ENCODE measurements around the gene ITGBL1.
A peak's percentile ranks its signal among the peaks of the same experiment; 100 is the strongest.

ITGBL1 gene

DNA sequence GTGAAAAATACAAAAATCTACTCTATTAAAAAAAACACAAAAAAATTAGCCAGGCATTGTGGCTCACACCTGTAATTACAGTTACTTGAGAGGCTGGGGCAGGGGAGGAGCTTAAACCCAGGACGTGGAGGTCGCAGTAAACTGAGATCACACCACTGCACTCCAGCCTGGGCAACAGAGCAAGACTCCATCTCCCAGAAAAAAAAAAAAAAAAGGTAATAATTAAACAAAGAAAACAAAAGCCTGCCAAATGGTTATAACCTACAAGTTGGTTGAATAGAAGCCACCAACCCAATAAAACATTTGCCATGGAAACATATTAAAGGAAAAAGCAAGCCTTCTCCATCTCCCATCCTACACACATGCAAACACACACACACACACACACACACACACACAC is 255.2 kb downstream of the ITGBL1 start:
- DNase-seq, result no peak

DNA sequence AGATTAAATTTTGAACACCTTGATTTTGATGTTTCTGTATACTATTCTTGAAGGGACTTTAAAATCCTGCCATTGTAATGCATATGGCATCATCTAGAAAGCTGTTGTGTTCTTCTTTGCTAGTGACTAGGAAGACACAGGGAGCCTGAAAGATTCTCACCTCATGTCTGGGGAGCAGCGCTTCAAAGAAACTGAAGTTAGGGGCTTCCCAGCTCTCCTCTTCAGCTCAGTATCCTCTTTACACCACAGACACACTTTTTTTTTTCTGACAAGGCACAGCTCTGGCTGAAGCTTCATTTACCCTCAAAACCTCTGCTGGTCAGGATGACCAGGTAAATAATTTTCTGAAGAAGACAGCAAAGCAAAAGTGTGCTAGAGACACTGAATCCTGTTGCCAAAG is 255.6 kb downstream of the ITGBL1 start:
- DNase-seq, result no peak

- no peak for DNase-seq
These were observed 257.5 kb downstream of the ITGBL1 start for GRCh38 chr13:101709952-101710351.

DNA sequence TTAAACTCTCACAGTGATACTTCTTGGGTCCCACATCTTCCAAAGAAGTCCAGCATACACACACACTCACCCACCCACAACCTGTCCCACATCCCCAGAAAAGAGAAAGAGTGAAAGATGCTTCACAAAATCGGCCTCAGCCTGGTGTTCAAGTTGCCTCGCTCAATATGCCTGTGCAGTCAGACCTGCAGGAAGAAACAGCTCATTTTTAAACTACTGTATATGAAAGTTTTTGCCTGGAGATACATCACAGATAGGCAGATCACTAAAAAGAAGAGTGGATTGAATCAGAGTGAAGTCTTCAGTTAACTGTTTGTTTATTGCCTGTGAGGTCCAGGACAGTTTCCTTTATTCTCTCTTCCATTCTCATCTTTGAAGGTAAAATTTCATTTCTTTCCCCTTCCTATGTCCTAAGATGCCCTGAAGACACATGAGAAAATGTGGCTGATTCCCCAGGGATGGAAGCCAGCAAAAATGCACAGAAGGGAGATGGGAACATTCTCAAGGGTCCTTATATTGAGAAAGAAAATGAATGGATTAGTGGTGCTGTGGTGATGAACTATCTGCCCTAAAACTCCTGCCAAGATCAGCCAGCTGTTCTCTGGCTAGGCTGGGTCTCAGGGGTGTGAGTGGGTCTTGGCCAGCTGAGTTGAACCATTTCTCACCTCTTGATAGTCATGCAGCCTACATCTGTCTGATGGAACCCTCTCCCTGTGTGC is 259.0 kb downstream of the ITGBL1 start:
- DNase-seq, result peak in 1 of 2 experiments; percentile 23

DNA sequence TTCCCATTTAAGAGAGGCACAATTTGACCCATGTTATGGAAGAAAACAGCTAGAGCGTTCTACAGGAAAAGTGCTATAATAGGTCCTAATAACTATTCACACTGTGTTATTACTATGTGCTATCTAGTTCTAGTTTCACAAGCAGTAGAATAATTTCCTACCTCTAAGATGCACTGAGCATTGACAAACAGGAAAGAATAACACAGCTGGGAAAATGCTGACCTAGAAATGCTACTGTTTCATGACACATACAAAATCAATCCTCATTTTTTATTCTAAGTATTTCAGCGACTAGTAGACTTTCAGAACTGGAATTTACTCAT is 259.5 kb downstream of the ITGBL1 start:
- DNase-seq, result no peak

DNA sequence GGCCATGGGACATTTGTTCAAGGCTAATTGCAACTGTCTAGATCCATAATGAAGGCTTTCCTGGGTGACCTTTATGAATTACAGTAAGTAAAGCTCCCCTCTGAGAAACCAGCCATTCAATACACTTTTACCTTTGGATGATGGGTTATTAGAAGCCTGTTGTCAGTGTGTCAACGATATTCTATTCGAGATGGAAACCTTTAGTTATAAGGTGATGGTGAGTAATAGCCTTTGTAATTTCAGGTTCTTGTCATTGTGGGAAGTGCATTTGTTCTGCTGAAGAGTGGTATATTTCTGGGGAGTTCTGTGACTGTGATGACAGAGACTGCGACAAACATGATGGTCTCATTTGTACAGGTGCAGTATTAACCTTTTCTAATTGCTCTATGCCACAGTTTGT is 261.7 kb downstream of the ITGBL1 start:
- DNase-seq, result no peak

DNA sequence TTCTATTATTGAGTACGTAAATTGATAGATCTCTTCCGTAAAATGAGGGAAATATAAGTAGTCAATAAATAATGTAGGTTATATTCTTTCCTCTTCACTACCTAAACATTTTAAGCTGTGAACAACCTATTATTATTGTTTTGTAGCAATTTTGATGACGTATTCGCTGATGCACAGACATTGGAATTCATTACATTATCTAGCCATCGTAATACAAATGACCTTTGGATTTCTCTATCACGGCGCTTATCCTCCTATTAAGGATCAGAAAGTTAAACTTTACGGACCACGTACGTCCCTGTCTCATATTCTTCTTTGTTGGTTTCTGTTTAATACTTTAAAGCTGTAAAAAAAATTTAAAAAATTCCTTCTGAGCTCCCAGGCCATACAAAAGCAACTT is 264.9 kb downstream of the ITGBL1 start:
- DNase-seq, result no peak

GRCh38 chr13:101718496-101718895 is 266.0 kb downstream of the ITGBL1 start:
- DNase-seq, result no peak

- no peak for DNase-seq
These were observed 274.2 kb downstream of the ITGBL1 start for GRCh38 chr13:101726681-101727080.

DNA sequence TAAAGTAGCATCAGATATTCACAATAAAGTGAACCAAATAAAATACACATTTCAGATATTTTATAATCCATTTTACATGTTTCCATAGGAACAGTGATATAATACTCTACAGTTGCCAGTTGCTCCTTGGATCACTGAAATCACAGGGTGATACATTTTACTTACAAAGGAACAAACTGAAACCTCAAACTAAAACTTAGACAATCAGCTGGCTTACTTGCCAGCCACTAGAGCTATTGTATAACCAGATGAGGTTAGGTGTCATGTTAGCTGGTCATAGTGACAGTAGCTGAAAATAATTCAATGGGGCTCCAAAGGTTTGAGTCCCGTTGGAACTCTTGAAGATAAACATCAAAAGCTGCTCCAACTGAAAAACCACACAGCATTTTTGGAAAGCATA is 274.6 kb downstream of the ITGBL1 start:
- DNase-seq, result no peak

DNA sequence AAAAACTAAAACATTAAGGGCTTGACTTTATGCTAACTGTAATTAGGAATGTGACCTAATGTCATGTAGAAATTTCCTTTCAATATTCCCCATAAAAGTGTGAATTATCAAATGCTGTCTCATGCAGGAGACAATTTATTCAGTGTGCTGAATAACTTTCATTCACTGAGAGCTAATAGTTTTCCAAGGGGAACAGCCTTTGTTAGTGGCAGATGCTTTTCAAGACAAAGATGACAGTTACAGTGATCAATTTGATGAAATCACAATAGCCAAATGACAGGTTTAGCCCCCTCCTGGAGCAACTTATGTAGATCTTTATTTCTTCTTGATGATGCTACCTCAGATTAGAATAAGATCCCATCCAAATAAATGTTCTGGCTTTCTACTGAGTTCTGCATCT is 275.5 kb downstream of the ITGBL1 start:
- no peak for DNase-seq

- DNase-seq, result no peak
These were observed 276.1 kb downstream of the ITGBL1 start for GRCh38 chr13:101728615-101729014.

DNA sequence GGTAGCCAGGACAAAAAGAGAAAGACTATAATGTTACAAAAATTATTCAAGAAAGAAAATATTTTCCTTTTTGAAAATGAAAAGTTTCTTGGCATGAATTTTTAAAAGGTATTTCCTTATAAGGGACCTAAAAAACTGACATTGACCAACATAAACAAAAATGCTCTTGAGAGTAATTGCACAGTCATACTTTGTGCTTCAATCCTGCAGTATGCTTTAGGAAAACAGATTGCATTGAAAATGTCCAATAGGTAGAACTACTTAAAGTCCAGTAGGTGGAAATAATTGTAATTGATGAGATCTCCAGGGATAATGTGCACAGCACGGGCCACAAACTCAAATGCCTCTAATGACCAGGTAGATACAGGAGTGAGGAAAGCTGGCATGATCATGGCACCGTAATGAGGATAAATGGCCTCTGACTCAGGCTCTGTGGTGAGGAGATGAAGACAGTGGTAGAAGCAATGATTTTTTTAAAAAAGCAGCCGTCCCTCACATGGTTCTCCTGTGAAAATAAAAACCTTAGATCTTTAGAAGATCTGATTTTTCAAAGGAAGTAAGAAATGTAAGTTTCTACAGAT is 278.0 kb downstream of the ITGBL1 start:
- no peak for DNase-seq

DNA sequence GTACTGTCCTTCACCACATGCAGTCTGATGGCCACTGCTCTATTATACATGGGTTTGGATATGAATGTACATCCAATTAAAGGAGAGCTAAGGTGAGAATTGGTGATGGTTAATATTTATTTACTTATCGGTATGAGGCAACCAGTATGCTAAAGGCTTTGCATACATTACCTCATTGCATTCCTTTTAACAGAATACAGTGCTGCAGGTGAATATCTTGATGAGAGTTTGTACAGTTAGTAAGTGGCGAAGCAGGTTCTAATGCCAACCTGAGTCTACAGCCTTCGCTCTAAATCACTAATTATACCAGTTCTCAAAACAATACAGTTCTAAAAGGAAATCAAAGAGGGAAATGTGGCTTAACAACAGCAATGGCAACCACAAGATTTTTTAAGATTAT is 284.1 kb downstream of the ITGBL1 start:
- no peak for DNase-seq

GRCh38 chr13:101738336-101738735 is 285.9 kb downstream of the ITGBL1 start:
- no peak for DNase-seq

DNA sequence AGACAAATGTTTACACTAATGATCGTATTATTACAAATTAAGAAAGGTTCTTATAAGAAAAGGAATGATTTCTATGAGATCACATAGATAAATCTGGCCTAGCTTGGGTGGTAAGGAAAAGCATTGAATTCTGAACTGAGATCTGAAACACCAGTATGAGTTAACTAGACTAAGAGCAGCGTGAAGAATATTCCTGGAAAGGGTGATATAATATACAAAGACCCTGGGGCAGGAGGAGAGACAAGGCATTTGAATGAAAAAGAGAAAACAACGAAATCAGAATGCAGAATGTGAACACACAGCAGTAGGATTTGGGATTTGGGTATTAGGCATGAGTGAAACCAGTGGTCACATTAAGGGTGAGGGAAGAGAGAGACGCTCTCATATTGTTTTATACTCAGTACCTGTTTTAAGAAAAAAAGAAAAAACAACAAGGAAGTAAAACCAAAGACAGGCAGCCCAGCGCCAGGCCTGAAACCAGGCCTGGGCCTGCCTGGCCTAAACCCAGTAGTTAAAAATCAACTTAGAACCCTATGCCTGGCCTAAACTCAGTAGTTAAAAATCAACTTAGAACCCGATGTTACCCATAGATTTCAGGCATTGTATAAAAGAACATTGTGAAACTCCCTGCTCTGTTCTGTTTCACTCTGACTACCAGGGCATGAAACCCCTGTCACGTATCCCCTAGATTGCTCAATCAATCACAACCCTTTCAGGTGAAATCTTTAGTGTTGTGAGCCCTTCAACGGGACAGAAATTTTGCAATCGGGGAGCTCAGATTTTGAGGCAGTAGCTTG is 287.1 kb downstream of the ITGBL1 start:
- no peak for DNase-seq

DNA sequence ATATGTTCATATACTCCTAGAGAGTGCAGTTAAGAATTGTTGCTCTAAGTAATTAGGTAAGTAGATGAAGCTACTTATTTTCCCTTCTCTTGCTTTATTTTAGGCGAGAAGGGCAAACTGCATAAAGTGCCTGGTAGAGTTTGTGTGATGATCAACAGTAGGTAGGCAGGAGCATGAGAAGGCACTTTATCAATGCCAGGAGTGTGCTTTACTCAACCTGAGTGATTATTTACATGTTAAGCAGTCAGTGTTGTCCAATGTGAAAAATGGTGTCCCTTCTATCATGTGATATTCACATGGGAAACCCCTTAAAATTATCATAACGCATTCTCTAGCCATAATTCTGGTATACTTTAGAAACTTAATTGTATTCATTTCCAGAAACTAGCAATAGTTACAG is 294.0 kb downstream of the ITGBL1 start:
- no peak for DNase-seq

- no peak for DNase-seq
These were observed 294.6 kb downstream of the ITGBL1 start for GRCh38 chr13:101747039-101747438.

GRCh38 chr13:101749584-101749983 is 297.1 kb downstream of the ITGBL1 start:
- DNase-seq, result no peak

DNA sequence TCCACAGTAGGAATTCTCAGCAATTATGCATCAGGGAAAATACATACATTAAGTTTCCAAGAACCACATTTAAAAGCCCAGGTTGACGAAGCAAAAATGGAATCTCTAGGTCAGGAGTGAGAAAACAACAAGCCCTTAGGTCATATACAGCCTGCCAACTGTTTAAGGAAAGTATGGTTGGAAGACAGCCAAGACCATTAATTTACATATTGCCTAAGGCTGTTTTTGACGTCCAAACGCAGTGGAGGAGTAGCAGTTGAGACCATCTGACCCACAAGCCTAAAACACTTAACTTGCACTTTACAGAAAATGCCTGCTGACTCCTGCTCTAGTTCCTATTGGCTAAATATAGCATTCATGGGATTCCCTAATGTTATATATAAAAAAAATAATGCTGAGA is 299.0 kb downstream of the ITGBL1 start:
- DNase-seq, result peak; percentile 65 to 90

GRCh38 chr13:101752432-101752831 is 300.0 kb downstream of the ITGBL1 start:
- no peak for DNase-seq

GRCh38 chr13:101755228-101755887 is 302.9 kb downstream of the ITGBL1 start:
- DNase-seq, result no peak

DNA sequence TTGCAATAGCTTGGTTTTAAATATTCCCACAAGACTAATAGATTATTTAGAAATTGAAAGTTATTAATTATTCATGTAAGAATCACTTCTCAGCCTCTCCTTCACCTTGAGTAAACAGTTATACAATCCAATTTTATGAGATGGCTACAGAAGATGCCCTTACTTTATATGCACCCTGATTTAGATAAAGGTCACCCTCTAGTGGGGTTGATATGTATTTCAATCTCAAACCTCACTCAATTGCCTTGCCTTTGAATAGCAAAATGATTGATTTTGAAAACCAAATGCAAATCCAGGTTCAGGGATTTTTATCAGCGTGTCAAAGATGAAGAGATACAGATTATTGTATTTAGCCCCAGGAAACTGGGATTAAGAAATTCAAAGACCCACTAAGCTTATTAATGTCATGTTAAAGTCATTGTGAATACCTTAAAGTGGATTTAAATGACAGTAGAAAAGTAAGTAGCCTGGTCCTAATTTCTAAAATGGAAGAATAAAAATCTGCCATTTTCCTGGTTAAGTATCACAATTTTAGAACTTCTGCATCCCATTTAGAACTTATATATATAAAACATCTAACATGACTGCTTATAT is 305.1 kb downstream of the ITGBL1 start:
- DNase-seq, result peak; percentile 5 to 59

Measured in NCI-H446 (cell line).